ENCODE data around the gene C9orf152.

Gene C9orf152

DNA sequence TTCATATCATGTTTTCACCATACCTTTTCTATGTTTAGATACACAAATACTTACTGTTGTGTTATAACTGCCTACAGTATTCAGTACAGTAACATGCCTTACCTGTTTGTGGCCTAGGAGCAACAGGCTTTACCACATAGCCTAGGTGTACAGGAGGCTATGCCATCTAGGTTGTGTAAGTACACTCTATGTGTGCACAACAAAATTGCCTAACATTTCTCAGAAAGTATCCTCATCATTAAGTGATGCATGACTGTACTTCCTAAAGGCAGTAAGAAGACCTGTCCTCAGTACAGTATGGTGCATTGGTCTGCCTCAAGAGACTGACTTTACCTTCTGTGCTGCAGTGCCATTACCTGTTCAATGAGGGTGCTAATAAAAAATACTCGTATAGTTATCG lies 40.4 kb upstream of the C9orf152 start:
- no peaks in the 10 kb centered on the region for H3K27me3 ChIP-seq (ENCODE audit: insufficient read depth, low read length)
- H3K79me2 ChIP-seq (ENCODE audit: control insufficient read depth, insufficient read depth, low read length, unreplicated experiment): peaks cover 67% of the 10 kb centered on the region
- no peak overlapping the region for H2AFZ ChIP-seq (ENCODE audit: low read length, unreplicated experiment)
- H3K27ac ChIP-seq (ENCODE audit: low read depth, low read length): no peak overlapping the region
- H3K4me3 ChIP-seq (ENCODE audit: low read depth, low read length): no peak overlapping the region
- H3K36me3 ChIP-seq (ENCODE audit: insufficient read depth, low read length): peaks cover 61% of the 10 kb centered on the region
- H3K4me1 ChIP-seq (ENCODE audit: control insufficient read depth, insufficient read depth, low read length, unreplicated experiment): peaks cover 23% of the 10 kb centered on the region

DNA sequence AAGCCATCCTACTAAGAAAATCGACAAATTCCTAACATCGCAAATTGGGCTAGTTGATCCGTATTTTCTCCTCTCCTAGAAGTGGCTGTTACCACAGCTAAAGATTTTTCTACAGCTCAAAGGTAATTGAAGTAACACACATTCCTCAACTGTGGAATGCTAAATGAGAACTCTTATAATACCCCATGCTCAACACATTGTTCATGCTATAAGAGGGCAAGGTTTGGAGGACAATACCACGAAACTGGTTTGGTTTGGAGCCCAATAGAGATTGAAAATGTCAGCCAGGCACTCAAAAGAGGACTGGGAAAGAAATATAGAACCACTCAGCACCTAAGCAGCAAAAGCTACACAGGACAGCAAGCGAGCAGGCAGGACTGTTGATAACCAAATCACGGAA lies 38.3 kb upstream of the C9orf152 start:
- Histone ChIP-seq H3K4me1 (ENCODE audit: control insufficient read depth, insufficient read depth, low read length, unreplicated experiment) (peaks cover 23% of the 10 kb centered on the region), H3K79me2 (ENCODE audit: control insufficient read depth, insufficient read depth, low read length, unreplicated experiment) (peaks cover 46% of the 10 kb centered on the region), H3K27ac (ENCODE audit: low read depth, low read length) (no peak overlapping the region), H3K4me3 (ENCODE audit: low read depth, low read length) (no peak overlapping the region), H3K27me3 (ENCODE audit: insufficient read depth, low read length) (no peaks in the 10 kb centered on the region), H2AFZ (ENCODE audit: low read length, unreplicated experiment) (no peak overlapping the region), H3K36me3 (ENCODE audit: insufficient read depth, low read length) (peaks cover 76% of the 10 kb centered on the region)

DNA sequence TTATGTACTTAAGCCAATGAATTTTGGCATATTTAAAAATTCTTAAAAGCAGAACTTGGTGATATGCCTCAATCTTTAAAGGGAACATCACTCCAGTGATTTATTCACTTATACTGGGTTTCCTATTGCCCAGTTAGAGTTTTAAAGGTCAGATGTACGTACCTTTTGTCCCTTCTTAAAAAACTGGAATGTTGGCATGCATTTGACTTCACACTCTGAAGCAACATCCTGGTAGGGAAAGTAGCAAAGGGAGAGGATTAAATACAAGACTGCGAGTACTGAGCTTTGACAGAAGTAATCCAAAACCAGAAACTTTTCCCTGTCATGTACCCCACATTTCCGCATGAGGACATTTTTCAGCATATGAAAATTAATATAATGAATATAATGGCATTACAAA lies 36.7 kb upstream of the C9orf152 start:
- H3K36me3 ChIP-seq (ENCODE audit: insufficient read depth, low read length): peaks cover 65% of the 10 kb centered on the region
- H3K27ac ChIP-seq (ENCODE audit: low read depth, low read length): no peak overlapping the region
- peaks cover 30% of the 10 kb centered on the region for H3K79me2 ChIP-seq (ENCODE audit: control insufficient read depth, insufficient read depth, low read length, unreplicated experiment)
- H3K4me1 ChIP-seq (ENCODE audit: control insufficient read depth, insufficient read depth, low read length, unreplicated experiment): peaks cover 15% of the 10 kb centered on the region
- no peaks in the 10 kb centered on the region for H3K27me3 ChIP-seq (ENCODE audit: insufficient read depth, low read length)
- no peak overlapping the region for H2AFZ ChIP-seq (ENCODE audit: low read length, unreplicated experiment)
- H3K4me3 ChIP-seq (ENCODE audit: low read depth, low read length): no peak overlapping the region

DNA sequence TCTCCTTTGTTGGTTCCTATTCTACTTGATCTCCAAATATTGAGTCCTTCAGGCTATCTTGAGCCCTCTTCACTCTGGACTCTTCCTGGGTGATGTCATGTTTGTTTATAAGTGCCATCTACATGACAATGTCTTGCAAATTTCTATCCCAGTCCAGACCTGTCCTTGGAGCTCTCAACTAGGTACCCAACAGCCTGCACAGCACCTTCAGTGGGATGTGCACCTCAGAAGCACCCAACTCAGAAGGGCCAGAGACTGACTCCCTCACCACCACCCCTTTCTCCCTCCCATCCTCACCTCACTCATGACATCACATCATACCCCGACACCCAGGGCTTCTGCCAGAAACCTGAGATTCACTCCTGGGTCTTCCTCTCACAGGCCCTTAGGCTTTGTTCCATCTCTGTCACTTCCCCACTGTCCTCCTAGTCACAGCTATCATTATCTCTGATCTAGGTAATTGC lies 33.9 kb upstream of the C9orf152 start:
- H3K36me3 ChIP-seq (ENCODE audit: insufficient read depth, low read length): peaks cover 48% of the 10 kb centered on the region
- peaks cover 13% of the 10 kb centered on the region for H3K79me2 ChIP-seq (ENCODE audit: control insufficient read depth, insufficient read depth, low read length, unreplicated experiment)
- no peak overlapping the region for H2AFZ ChIP-seq (ENCODE audit: low read length, unreplicated experiment)
- no peaks in the 10 kb centered on the region for H3K27me3 ChIP-seq (ENCODE audit: insufficient read depth, low read length)
- no peak overlapping the region for H3K4me3 ChIP-seq (ENCODE audit: low read depth, low read length)
- peaks cover 15% of the 10 kb centered on the region for H3K4me1 ChIP-seq (ENCODE audit: control insufficient read depth, insufficient read depth, low read length, unreplicated experiment)
- peak overlapping the region; percentile 46 for H3K27ac ChIP-seq (ENCODE audit: low read depth, low read length)

DNA sequence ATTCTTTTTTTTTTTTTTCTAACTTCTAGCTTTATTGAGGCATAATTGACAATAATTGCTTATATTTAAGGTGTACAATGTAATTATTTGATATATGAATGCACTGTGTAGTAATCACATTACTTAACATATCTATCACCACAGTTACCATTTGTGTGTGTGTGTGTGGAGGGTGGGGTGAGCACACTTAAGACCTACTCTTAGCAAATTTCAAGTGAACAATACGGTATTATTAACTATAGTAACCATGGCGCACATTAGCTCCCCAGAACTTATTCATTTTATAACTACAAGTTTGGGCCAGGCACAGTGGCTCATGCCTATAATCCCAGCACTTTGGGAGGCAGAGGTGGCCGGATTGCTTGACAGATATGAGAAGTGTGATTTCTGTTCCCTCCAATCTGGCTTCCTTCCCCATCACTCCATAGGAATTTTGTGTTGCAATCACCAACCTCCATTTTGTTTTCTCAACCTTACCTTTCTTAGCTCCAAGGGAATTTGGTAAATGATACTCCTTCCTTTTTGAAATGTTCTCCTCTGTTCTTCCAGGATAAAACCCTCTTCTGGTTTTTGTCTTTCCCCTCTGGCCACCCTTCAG lies 33.4 kb upstream of the C9orf152 start:
- Histone ChIP-seq H3K27me3 (ENCODE audit: insufficient read depth, low read length) (no peaks in the 10 kb centered on the region), H3K4me3 (ENCODE audit: low read depth, low read length) (no peak overlapping the region), H3K27ac (ENCODE audit: low read depth, low read length) (peak overlapping the region; percentile 46), H2AFZ (ENCODE audit: low read length, unreplicated experiment) (no peak overlapping the region), H3K36me3 (ENCODE audit: insufficient read depth, low read length) (peaks cover 42% of the 10 kb centered on the region), H3K79me2 (ENCODE audit: control insufficient read depth, insufficient read depth, low read length, unreplicated experiment) (peaks cover 8% of the 10 kb centered on the region), H3K4me1 (ENCODE audit: control insufficient read depth, insufficient read depth, low read length, unreplicated experiment) (peaks cover 15% of the 10 kb centered on the region)

DNA sequence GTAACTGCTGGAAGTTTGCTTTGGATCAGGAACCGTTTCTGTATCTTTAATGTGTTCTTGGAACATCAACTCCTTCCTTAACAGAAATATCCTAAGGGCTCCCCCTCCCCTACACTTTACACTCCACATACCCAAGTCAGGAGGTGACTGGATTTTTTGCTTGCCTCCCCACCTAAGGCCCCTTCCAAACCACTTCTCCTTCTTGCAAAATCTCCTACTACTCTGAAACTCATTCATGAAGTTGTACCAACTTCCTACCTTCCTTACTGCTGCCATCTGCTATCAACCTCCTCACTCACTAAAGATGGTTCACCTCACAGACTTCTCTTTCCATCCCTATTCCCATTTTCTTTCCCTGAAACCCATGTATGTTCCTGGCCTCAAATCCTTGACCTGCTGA lies 32.2 kb upstream of the C9orf152 start:
- peaks cover 34% of the 10 kb centered on the region for H3K36me3 ChIP-seq (ENCODE audit: insufficient read depth, low read length)
- H3K4me1 ChIP-seq (ENCODE audit: control insufficient read depth, insufficient read depth, low read length, unreplicated experiment): peaks cover 15% of the 10 kb centered on the region

DNA sequence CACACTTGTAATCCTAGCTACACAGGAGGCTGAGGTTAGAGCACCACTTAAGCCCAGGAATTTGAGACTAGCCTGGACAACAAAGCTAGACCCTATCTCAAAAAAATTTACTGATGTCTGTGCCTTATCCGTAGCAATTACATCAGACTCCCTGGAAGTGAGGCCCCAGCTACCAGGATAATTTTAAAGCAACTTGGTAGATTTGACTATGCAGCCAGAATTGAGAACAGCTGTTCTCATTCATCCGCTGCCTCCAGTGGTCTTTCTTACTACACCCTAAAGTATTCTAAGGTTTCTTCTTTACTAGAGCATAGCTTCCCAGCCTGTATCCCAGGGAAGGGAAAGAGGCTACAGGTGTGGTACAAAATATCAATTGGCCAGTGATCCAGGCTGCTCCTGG lies 20.4 kb upstream of the C9orf152 start:
- no peaks in the 10 kb centered on the region for H3K27me3 ChIP-seq (ENCODE audit: insufficient read depth, low read length)
- no peaks in the 10 kb centered on the region for H3K4me1 ChIP-seq (ENCODE audit: control insufficient read depth, insufficient read depth, low read length, unreplicated experiment)
- no peak overlapping the region for H3K4me3 ChIP-seq (ENCODE audit: low read depth, low read length)
- H3K36me3 ChIP-seq (ENCODE audit: insufficient read depth, low read length): no peaks in the 10 kb centered on the region
- H3K27ac ChIP-seq (ENCODE audit: low read depth, low read length): no peak overlapping the region
- H3K79me2 ChIP-seq (ENCODE audit: control insufficient read depth, insufficient read depth, low read length, unreplicated experiment): no peaks in the 10 kb centered on the region
- H2AFZ ChIP-seq (ENCODE audit: low read length, unreplicated experiment): no peak overlapping the region

More for the DNA sequence above, 32.2 kb upstream of the C9orf152 start:
- no peaks in the 10 kb centered on the region for H3K27me3 ChIP-seq (ENCODE audit: insufficient read depth, low read length)
- no peaks in the 10 kb centered on the region for H3K79me2 ChIP-seq (ENCODE audit: control insufficient read depth, insufficient read depth, low read length, unreplicated experiment)
- no peak overlapping the region for H3K27ac ChIP-seq (ENCODE audit: low read depth, low read length)
- H2AFZ ChIP-seq (ENCODE audit: low read length, unreplicated experiment): no peak overlapping the region
- no peak overlapping the region for H3K4me3 ChIP-seq (ENCODE audit: low read depth, low read length)

DNA sequence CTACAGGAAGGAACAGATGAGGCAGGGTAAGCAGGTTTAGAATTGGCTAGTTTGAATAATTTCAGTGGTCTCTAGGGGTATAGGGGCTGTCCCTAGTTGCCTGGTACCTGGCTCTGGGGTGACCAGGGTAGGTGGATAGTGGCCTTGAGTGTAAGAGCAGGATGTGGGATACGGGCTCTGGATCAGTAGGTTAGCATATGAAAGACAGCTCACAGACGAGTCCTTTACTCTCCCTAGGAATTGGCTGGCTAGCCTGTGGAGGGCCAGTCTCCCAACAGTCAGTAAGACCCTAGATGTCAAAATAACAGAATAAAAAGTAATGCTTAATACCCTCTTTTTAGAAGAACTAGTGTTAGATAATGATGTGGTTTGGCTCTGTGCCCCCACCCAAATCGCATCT lies 16.6 kb upstream of the C9orf152 start:
- Histone ChIP-seq H3K27ac (ENCODE audit: low read depth, low read length) (no peak overlapping the region), H3K27me3 (ENCODE audit: insufficient read depth, low read length) (no peaks in the 10 kb centered on the region), H3K4me3 (ENCODE audit: low read depth, low read length) (no peak overlapping the region), H3K79me2 (ENCODE audit: control insufficient read depth, insufficient read depth, low read length, unreplicated experiment) (no peaks in the 10 kb centered on the region), H2AFZ (ENCODE audit: low read length, unreplicated experiment) (no peak overlapping the region), H3K4me1 (ENCODE audit: control insufficient read depth, insufficient read depth, low read length, unreplicated experiment) (no peaks in the 10 kb centered on the region), H3K36me3 (ENCODE audit: insufficient read depth, low read length) (no peaks in the 10 kb centered on the region)

DNA sequence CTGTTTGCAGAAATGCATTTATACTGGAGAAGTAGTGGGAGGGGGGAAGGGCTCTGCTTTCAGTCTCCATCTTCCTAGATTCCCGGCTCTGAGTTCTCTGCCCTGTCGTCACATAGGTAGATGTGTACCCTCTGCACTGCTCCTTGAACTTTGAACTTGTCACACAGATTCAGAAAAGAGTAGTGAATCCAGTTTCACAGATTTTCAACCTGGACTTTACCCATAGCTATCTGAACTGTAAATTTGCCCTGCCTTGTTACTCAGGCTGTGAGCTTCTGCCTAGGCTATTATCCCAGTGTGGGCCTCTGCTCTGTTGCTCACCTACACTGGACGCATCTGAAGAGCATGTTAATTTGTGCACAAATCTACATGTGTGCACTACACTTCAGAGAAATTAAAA lies 12.8 kb upstream of the C9orf152 start:
- Histone ChIP-seq H3K27ac (ENCODE audit: low read depth, low read length) (no peak overlapping the region), H3K4me1 (ENCODE audit: control insufficient read depth, insufficient read depth, low read length, unreplicated experiment) (no peaks in the 10 kb centered on the region), H3K27me3 (ENCODE audit: insufficient read depth, low read length) (no peaks in the 10 kb centered on the region), H3K4me3 (ENCODE audit: low read depth, low read length) (no peak overlapping the region), H3K79me2 (ENCODE audit: control insufficient read depth, insufficient read depth, low read length, unreplicated experiment) (no peaks in the 10 kb centered on the region), H2AFZ (ENCODE audit: low read length, unreplicated experiment) (no peak overlapping the region), H3K36me3 (ENCODE audit: insufficient read depth, low read length) (no peaks in the 10 kb centered on the region)

DNA sequence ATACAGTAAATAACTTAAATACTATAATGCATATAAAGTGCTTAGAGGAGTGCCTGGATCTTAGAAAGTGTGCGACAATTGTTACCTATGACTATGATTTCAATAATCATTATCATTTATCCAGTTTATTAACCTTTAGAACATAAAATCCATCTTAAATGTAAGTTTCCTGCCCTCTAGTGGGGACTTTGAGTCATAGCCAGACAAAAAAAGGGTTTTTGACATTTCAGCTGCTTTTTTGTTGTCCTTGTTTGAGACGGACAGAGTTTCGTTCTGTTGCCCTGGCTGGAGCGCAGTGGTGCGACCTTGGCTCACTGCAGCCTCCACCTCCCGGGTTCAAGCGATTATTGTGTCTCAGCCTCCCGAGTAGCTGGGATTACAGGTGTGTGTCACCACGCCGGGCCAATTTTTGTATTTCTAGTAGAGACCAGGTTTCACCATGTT lies 9.7 kb upstream of the C9orf152 start:
- Histone ChIP-seq H3K79me2 (ENCODE audit: control insufficient read depth, insufficient read depth, low read length, unreplicated experiment) (no peaks in the 10 kb centered on the region), H3K27ac (ENCODE audit: low read depth, low read length) (no peak overlapping the region), H3K4me3 (ENCODE audit: low read depth, low read length) (peak overlapping the region; percentile 60), H3K36me3 (ENCODE audit: insufficient read depth, low read length) (no peaks in the 10 kb centered on the region), H2AFZ (ENCODE audit: low read length, unreplicated experiment) (no peak overlapping the region), H3K27me3 (ENCODE audit: insufficient read depth, low read length) (no peaks in the 10 kb centered on the region), H3K4me1 (ENCODE audit: control insufficient read depth, insufficient read depth, low read length, unreplicated experiment) (no peaks in the 10 kb centered on the region)

DNA sequence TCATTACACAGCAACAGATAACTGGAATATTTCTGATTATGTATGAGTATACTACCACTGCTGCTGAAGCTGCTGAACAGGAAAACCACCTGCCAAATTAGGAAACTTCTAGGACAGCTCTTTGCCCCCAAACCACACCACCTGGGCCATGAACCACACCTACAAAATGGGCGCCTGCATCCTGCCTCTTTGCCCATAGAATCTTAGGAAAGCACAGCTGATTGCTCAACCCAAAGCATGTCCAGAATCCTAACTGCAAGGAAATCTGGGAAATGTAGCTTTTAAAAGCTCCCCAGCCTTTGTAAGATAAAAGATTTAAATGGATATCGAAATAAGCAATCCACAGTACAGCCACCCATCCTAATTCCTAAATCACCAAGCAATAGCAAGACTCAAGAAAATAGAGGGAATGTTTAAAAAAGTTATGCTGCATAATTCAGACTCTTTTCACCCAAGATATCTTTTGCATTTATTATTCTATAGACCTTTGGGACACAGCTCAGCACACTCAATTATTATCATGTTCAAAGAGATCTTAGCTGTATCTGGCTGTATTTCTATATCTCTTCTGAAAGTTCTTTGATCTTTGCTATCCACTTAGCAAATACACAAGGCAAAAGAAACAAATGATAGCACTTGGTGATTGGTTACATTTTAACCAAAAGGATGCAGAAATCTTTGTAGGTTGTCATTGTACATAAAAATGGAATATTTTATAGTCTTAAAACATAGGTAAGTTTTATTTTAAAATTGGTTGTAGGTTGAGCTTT lies 6.8 kb upstream of the C9orf152 start:
- Histone ChIP-seq H3K36me3 (ENCODE audit: insufficient read depth, low read length) (no peaks in the 10 kb centered on the region), H3K4me3 (ENCODE audit: low read depth, low read length) (no peak overlapping the region), H2AFZ (ENCODE audit: low read length, unreplicated experiment) (no peak overlapping the region), H3K79me2 (ENCODE audit: control insufficient read depth, insufficient read depth, low read length, unreplicated experiment) (no peaks in the 10 kb centered on the region), H3K27ac (ENCODE audit: low read depth, low read length) (no peak overlapping the region), H3K27me3 (ENCODE audit: insufficient read depth, low read length) (0 out of 2 replicates have a peak, but pooled peaks cover 6% of the 10 kb centered on the region), H3K4me1 (ENCODE audit: control insufficient read depth, insufficient read depth, low read length, unreplicated experiment) (no peaks in the 10 kb centered on the region)

Data from ACC112 (cell line).